SK-N-MC (cell line): Measurements from ENCODE around the gene RHBDD3.

Source experiments
- EZH2 ChIP-seq: fragments of 200-600 bp; sonication (generic); IDR thresholded peaks from one replicate; pipeline ENCODE4 v1.6.1; 2017; ENCODE audit warnings: antibody characterized with exemption
- FOXP2 ChIP-seq: optimal IDR thresholded peaks from 2 replicates; pipeline ENCODE3; 2011; ENCODE audit warnings: mild to moderate bottlenecking, moderate library complexity; ENCODE audit not compliant: insufficient read depth; ENCODE audit errors: extremely low read length, control extremely low read depth
- POLR2AphosphoS5 ChIP-seq: IDR thresholded peaks from 2 replicates; pipeline ENCODE4 v1.6.1; 2012; ENCODE audit warnings: mild to moderate bottlenecking, low read depth, low read length, borderline replicate concordance

DNA sequence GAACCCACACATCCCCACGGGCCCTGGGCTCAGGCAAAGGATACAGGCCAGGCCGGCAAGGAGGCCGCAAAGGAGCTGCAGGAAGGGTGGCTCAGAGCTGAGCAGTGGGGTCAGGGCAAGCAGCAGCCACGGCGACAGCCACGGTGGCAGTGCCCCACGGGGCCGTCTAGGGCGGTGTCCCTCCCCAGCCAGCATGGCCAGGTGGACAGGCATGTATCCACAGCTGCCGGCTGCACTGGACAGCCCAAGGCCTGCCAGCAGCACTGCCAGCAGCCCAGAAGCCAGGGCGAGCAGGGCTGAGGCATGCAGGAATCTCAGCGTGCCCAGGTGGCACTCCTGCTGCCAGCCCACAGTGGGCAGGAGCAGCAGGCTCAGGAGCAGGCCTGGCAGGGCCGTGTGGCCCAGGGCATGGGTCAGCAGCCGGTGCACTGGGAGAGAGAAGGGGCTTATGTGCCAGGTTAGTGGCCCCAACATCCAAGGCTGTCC is 3.9 kb downstream of the RHBDD3 start:
- TF ChIP-seq EZH2, result no peak
- no peak for TF ChIP-seq POLR2AphosphoS5
- no peak for TF ChIP-seq FOXP2
